ENCODE results near the gene HLA-DPB1.
"Not testable (repeated sequence)": the region's sequence is repeated elsewhere in the genome, so short reads cannot be mapped to it uniquely, and the experiment has no call there.

The HLA-DPB1 gene

DNA sequence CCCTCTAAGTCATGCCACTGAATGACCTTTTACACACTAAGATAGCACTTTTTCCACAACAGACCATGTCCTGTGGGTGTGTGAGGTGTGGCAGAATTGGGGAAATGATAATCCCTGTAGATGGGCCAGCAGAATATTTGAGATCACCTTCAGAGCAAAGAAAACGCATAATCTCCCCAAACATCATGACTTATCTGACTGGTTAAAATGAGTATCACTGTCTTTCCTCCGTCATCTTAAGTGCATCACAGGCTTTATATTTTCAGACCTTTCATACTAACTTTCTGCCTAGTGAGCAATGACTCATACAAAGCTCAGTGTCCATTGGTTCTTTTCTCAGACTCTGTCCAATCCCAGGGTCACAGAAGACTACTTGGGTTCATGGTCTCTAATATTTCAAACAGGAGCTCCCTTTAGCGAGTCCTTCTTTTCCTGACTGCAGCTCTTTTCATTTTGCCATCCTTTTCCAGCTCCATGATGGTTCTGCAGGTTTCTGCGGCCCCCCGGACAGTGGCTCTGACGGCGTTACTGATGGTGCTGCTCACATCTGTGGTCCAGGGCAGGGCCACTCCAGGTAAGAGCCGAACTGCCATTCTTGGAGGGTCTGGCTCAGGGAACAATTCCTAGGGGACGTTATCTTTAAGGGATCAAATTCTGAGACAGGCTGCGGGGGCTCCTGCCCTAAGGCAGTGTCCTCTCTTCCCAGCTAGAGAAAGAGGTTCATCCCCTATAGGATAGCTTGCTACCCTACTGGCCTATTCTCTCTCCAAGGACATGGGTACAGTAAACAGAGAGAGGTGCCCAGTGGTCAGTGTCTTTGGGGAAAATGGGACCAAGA lies at the start of gene HLA-DPB1:
HLA-DPB1 (plus strand) TSS at position 423 of the 838 bp plus-strand sequence; CDS start at position 475, 52 bp downstream.
- no peak for DNase-seq

DNA sequence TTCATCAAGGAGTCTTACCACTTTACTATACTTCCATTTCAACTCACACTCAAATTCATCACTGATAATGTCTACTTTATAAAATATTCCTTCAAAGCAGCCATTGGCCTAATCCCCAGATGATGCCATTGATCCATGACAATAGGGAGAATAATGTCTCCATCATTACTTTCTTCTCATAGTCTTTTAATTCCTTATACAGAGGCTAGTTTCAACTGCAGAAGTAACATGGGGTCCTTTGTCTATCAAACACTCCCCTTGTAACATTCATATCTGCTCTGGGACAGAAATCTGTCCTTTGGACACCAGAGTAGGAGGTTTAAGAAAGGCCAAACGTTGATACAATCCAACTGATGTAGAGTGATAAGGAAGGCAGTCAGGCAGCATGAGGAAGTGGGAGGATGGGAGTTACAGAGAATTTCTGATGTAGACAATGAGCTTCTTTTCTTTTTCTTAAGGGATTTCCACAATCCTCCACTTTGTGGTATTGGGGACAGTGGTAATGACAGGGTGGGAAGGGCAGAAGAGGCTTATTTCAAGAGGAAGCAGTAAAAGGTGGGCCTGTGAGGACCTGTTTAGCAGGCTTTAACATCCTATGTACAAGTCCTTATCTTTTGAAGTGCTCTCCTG lies 47.5 kb upstream of the HLA-DPB1 start:
- no peak for DNase-seq

DNA sequence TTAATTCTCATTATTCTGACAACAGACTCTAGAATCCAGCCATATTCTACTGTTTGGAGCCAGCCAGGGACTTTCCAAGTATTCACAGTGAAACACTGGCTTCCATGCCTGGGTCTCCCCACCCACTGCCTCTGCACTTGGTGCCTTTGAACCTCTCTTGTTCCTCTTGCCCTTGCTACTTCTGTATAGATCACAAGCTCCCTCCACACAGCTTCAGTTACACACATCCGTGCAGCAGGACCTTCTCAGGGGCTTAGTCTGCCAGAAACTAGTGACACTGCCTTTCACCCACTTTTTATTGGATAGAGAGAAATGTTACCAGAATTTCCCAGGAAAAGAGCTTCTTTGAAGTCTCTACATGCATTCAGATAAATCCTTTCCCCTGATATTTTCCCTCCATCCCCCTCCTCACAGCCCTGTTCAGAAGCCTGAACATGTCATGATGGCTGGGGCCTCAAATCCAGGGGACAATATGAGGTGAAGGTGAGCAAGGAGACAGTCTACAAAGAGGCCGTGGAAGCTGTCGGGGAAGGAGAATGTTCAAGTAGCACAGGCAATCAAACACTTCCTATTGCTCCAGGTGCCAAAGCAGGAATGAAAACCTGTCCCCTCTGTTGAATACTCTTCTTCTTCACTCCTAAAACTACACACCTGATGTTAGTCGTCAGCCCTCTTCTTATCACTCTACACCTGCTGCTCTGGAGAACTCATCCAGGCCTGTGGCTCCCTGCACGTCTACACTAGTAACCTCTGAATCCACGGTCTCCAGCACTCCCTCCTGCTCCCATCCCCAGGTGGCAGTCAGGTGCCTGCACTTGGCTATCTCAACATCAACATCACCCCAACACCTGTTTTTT lies 46.2 kb upstream of the HLA-DPB1 start:
- DNase-seq = no peak

DNA sequence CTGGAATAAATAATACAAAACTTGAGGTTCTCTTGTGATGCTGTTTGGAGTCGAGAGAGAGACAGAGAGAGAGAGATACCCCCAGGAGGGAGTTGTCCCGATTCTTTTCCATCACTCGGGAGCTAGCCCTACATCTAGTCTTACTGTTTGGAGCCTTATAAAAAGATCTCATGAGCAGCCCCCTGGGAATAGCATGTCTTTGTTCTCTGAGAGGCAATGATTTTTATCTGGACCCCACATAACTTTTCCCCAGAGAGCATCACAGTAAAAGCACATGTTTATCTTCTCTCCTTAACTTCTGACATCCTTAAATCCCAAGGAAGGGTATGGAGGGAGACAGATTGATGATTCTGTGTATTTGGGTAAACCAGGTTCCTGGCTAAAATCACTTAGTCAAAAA lies 45.5 kb upstream of the HLA-DPB1 start:
- no peak for DNase-seq

DNA sequence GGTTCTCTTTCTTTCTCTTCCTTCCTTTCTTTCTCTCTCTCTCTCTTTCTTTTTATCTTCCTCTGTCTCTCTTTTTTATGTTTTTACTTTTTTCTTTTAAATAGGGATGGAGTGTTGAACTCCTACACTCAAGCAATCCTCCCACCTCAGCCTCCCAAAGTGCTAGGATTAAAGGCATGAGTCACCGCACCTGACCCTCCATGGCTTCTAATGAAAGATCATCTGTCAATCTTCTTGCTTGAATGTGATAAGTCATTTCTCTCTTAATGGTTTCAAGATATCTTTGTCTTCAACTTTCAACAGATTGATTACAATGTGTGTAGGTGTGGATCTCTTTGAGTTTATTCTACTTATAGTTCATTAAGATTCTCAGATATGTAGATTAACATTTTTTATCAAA lies 41.2 kb upstream of the HLA-DPB1 start:
- DNase-seq = no peak

DNA sequence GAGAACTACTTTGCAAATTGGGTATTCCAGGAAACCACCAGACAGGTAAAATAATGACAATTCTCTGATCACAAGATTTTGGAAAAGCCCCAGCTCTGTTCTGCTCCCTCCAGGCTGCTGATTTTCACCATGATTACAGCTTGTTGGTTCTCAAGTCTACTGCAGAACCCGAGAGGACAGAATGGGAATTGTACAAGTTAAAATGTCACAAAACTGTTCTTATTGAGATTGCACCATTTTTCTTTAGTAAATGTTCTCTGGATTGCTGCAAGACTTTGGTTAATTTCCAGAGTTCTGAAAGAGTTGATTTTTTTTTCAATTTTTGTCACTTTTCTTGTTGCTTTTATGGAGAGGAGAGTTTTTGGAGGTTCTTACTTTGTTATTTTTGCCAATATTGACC lies 39.3 kb upstream of the HLA-DPB1 start:
- DNase-seq = no peak

DNA sequence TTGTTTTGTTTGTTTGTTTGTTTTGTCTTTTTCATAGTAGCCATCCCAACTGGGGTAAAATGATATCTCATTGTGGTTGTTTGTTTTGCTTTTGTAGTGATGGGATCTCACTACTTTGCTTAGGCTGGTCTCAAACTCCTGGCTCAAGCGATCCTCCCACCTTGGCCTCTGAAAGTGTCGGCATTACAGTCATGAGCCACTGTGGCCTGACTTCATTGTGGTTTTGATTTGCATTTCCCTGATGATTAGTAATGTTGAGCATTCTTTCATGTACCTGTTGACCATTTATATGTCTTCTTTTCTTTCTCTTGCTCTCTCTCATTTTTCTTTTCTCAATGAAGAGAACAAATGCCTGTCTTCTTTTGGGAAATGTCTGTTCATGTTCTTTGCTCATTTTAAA lies 35.6 kb upstream of the HLA-DPB1 start:
- no peak for DNase-seq

DNA sequence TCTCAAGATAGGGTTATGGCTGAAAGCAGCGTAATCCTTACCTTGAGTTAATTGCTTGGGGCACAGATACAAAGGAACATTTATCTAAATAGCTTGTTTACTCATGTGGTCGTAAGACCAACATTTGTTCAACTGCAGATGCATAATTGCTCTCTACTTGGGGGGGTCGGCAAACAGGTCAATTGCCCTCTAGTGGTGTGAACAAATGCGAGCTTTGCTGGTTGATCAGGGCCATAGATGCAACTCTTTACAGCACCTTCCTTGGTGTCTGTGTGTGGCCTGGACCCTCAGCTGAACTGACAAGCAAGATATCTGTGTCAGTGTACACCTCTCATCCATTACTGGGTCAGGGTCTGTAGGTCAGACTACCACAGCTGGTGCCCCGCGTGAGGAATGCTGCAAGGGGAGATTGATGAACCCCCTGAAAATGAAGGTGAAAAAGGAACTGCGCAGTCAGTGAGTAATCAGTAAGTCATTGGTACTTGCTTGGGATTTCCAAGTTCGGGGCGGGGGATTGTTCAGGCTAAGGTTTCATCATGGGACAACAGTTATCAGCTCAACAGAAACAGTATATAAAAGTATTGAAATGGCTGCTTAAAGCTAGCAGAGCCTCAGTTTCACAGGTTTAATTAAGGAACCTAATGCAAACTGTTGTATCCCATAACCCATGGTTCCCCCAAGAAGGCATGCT lies 26.3 kb upstream of the HLA-DPB1 start:
- DNase-seq = no peak

DNA sequence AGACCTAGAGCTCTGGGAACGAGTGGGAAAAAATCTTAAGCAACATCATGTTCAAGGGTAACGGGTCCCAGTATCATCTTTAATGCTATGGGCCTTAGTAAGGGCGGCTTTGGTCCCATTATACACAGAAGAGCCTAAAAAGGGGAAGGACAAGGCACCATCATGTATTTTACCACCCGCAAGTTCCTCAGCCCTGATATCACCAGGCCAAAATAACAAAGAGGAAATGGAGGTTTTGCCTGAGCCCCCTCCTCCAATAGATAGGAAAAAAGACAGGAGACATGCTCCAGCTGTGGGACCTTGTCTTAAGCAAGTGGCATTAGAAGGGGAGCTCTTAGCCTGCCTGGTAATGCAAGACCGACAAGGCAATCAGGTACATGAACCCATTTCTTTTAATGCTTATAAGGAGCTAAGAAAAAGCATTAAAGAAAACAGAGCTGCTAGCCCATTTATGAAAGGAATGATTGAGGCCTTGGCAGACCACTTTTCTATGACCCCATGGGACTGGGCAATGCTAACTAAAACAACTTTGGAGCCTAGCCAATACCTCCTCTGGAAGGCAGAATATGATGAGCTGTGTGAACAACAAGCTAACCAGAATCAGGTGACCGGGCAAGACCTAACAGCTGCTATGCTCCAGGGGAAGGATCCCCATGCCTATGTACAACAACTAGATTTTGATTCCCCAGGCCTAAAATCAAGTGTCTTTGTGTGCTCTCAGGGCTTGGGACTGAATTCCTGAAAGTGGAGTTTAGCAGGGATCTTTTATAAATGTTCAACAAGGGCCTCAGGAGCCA lies 25.6 kb upstream of the HLA-DPB1 start:
- DNase-seq = no peak

DNA sequence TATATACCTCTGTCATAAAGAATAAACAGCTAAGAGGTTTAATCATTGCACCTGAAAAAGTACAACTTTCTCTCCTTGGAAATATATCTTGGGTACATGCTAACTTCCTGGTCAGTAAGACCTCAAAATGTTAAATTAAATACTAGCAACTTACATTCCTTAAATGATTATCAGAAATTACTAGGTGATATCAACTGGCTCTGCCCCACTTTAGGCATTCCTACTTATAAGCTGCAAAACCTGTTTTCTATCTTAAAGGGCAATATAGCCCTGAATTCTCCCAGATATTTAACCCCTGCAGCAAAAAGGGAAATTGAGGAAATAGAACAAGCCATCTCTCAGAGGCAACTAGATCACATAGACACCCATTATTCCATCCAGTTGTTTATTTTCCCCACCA lies 23.2 kb upstream of the HLA-DPB1 start:
- no peak for DNase-seq

DNA sequence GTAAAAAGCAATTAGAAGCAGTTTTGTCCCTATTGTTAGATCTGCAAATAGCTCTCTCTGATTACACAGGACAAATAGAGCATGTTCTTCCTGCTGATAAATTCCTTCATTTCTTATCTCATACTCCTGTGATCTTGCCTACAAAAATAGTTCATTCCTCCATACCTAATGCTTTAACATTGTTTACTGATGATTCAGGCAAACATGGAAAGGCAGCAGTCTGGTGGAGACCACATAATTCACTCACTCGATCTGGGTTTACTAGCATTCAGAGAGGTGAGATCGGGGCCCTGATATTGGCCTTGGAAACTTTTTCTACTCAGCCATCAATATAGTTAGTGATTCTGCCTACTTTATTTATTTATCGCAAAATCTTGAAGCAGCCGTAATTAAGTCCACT lies 22.6 kb upstream of the HLA-DPB1 start:
- DNase-seq = no peak

DNA sequence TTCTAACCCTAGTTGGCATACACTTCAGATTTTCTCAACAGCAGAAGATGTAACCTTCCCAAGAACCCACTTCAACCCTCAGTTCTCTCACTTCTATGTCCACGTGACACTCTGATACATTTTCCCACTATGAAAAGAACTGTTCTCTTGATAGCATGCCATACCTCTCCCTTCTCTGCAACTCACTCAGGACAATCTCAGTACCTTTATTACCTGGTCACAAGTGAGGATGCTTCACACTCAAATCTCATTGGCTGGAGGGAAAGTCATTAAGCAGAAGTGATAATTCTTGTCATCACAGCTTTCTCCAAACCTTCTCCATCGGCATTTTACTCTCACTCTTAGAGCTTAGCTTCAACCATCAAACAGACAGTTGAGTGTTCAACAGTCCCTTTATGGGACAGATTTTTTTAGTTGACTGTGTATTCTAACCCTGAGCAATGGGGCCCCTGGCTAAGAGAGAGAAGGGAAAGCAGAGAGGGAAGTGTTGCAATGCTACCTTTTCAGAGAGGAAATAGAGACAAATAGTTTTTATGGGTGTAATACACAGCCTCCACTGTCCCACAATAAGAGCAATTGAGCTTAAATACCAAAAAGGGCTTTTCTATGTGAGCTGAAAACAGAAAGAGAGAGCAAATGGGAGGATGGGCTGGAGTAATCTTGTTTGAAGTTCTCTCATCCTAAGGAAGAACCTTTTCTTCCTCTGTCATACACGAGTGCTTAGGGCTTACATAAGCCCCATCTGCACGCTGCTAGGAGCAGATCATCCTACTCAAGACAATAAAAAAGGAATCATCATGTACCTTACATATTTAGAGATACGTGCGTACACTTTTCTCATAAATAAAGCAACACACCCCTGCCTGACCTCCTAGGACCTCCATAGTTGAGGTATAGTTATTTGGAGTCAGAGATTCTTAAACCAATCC lies 18.3 kb upstream of the HLA-DPB1 start:
- no peak for DNase-seq

DNA sequence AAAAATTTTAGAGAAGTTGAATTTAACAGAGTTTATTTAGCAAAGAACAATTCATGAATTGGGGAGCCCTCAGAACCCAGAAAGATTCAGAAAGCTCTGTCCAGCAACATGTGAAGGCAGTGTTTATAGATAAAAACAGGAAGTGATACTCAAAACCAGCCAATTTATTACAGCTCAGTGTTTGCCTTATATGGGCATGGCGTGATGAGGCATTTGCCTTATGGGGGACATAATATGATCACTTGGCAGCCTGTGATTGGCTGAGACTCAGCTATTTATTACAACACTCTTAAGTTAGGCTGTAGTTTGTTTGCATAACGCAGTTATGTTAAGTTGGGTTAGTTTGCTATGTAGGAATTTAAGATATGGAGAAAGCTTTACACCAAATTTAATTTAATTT lies 13.8 kb upstream of the HLA-DPB1 start:
- DNase-seq = no peak

DNA sequence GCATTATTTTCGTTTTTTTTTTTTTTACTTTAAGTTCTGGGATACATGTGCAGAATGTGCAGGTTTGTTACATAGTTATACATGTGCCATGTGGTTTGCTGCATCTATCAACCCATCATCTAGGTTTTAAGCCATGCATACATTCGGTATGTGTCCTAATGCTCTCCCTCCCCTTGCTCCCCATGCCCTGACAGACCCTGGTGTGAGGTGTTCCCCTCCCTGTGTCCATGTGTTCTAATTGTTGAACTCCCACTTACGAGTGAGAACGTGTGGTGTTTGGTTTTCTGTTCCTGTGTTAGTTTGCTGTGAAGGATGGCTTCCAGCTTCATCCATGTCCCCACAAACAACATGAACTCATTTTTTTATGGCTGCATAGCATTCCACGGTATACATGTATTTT lies 12.4 kb upstream of the HLA-DPB1 start:
- not testable (repeated sequence) for DNase-seq

DNA sequence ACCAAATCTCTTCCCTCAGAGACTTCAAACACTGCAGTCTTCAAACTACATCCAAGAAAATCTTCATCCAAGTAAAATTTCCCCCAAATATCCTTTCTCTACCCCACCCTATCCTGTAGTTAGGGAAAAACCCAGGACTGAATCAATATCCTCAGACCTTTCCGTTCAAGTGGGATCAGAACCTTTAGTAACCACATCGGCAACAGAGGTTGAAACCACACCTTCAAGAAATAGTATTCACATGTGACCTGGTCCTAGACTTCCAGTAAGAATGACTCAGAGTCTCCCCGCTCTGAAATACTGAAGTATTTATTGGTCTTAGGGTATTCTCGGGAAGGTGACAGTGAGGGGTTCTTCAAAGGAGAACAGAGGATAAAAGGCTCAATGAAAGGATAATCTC lies 11.1 kb upstream of the HLA-DPB1 start:
- no peak for DNase-seq

DNA sequence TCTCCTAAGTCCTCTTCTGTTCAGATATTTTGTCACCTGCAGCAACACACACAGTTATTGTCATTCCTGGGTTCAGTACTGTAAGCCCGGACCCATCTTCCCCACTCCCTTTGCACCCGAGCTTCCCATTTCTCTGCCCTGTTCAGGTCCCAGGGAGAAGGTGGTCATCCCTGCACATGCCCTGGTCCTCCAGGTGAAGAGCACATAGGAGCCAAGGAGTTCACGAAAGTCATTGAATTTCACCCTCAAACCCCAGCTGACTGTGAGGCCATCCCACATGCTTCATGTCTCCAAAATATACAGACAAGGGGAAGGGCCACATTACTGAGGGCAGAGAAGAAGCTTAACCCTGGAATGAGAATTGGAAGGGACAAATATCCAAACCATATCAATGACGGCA lies 10.5 kb upstream of the HLA-DPB1 start:
- no peak for DNase-seq

DNA sequence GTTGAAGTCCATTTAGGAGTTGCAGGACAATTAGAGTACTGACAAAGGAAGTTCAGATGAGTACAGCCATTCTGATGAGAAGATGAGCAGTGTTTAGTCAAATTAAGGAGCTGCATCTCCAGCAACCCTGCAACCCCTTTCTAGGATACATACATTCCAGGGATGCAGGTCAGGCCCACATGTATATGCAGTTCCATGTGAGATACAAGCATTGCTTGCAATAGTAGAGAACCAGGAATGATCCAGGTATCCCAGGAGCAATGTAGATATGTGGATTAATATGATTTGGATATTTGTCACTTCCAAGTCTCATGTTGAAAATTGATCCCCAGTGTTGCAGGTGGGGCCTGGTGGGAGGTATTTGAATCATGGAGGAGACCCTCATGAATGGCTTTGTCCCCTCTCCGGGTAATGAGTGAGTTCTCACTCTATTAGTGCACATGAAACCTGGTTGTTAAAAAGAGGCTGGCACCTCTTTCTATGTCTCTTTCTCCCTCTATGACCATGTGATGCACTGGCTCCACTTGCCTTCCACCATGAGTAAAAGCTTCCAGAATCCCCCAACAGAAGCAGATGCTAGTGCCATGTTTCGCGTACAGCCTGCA lies 8.8 kb upstream of the HLA-DPB1 start:
- no peak for DNase-seq

DNA sequence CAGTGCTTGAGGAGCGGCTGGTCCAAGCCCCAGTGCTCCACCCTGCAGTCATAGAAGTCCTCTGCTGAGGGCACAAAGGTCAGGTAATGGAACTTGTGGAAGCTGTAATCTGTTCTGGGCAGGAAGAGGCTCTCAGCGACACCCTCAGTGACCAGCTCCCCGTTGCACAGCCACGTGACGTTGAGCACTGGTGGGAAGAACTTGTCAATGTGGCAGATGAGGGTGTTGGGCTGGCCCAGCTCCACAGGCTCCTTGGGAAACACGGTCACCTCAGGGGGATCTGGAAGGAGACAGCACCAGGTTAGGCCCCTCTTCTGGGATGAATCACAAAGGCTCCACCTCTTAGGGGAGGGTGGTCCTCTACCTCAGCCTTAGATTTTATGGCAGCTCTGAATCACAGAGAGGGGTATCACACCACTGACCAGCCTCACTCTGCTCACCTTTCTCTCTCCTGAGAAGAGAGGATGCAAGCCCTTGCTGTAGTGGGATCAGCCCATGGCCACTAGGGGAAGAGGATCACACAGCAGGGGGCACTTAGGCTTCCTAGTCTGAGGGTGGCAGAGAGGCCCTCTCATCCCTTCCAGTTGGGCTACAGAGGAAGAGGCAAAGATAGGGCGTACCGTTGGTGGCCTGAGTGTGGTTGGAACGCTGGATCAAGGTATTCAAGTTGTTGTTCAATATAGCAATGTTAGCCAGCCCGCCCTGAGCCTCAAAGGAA lies 6.6 kb upstream of the HLA-DPB1 start:
- no peak for DNase-seq

DNA sequence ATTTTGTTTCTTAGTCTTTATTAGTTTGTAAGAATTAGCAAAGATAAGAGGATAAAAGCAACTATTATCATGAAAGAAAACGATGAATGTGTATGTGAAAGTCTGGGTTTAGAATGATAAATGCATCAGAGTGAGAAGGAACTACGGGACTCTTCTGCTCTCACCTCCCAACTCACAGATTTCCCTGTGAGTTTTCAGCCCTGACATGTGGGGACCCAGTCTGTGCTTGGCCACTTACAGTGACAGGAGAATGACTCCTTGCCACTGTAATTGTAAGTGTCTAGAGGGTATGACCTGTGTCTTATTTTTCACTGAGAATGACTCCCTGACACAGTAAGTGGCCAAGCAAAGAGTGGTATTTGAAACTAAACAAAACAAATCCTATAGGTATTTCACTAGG lies 4.9 kb upstream of the HLA-DPB1 start:
- no peak for DNase-seq

DNA sequence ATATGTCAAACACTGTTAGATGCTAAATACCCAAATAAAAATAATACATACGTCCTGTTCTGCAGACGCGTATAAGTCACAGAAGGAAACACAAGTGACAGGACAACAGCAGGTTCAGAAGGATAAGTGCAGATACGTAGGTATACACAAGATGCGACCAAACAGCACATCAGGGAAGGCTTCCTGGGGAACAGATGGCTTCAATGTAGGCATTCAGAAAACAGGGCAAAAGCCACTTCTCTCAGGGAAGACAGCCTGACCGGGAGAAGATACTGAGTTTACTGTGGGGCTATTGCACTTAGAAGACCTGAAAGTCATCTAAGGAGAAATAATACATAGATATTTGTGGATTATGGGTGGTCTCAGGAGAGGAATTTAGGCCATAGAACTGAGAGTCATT lies 4.2 kb upstream of the HLA-DPB1 start:
- no peak for DNase-seq
